Myocyte (in vitro differentiated cells): ENCODE data around the gene WASHC4. TPM values are rescaled to one million over a fixed set of nuclear protein-coding genes. Genes with fewer than 3 reads are reported as not detected.
"Not testable (repeated sequence)": the region's sequence is repeated elsewhere in the genome, so short reads cannot be mapped to it uniquely, and the experiment has no call there.

Source experiments
- DNase-seq: peaks from one replicate; pipeline ENCODE4 v3.0.0-alpha.2; 2012; ENCODE audit warnings: low read depth
- total RNA-seq: library from RNA; depleted of rRNA; stranded (reverse); fragments of >200 nt; gene quantifications from 2 replicates; pipeline ENCODE4 v1.2.3, GENCODE V29; 2014

The WASHC4 gene
- total RNA-seq, 1 donor from 2014 or later = 72.0 TPM

DNA sequence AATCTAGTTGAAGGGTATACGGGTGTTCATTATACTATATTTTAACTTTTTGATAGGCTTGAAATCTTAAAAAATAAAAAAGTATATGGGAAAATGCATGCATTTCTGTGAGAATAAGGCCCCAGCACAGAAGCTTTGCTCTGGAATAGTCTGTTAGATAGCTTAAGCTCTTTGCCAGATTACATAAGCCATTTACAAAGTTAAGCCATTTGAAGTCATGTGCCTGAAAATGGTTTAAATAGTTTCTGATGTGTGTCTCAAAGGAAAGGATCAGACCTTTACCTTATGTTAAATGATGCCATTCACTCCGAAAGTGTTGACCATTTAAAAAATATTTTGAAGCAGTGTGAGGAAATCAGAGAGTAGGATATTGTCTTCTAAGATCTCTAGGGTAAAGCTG is 51.3 kb downstream of the WASHC4 start:
- DNase-seq = no peak

DNA sequence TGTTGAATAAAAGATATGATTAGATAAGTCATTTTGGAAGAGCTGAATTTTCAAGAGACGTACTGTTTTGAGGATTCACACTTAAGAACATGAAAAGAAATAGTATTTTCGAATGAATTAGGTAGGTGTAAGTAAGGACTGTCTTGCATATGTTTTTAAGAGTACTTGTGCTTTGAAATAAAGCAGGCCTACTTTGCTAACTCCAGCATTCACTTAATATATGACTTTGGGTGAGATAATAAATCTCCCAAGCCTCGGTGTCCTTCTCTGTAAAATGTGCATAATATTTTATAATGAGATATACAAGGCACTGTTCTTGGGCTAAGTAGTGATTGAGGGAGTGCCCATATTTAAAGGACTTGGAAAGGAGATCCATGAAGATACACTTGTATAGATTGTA is 54.6 kb downstream of the WASHC4 start:
- DNase-seq = no peak

DNA sequence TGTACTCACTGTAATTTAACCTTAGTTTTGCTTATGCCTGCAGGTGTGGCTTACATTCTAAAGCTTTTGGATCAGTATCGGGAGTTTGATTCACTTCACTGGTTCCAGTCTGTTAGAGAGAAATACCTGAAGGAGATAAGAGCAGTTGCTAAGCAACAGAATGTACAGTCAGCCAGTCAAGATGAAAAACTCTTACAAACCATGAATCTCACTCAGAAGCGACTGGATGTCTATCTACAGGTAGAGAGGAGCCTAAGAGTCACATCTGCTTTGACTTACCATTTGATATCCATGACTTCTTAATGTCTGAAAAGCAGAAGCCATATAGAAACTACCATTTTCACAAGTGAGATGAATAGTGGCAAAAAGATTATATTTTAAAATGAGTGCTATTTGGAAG is 56.5 kb downstream of the WASHC4 start:
- DNase-seq = no peak

DNA sequence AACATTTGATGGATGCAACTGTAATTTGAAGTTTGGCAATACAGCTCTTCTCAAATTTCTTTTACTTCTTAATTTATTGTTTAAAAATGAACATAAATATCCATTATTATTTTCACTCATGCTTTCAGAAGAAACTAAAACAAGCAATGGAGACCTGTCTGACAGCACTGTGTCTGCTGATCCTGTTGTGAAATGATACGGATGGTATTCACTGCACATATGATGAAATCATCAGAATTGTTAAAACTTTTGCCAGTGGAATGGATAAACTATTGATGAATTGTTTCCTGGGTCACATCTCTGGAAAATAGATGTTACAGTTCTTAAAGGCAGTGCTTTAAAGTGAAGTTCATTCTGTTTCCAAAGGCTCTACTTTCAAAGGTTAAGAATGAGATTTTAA is 59.2 kb downstream of the WASHC4 start:
- no peak for DNase-seq

DNA sequence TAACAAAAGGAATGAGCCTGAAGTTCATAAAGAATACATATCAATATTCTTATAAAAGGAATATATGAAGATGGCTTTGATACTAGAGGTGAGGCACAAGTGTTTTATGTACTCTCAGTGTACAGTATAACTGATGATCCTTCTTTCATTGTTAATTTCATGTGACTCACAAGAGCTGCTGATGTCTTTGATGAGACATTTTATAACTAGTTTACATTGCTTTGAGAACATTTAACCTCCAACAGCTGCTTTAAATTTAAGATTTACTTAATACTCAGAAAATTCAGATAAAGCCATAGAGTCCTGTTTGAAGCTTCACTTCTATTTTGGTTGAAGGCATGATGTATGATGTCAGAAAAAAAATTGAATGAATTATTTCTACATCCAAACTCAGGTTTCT is 59.8 kb downstream of the WASHC4 start:
- DNase-seq = no peak

DNA sequence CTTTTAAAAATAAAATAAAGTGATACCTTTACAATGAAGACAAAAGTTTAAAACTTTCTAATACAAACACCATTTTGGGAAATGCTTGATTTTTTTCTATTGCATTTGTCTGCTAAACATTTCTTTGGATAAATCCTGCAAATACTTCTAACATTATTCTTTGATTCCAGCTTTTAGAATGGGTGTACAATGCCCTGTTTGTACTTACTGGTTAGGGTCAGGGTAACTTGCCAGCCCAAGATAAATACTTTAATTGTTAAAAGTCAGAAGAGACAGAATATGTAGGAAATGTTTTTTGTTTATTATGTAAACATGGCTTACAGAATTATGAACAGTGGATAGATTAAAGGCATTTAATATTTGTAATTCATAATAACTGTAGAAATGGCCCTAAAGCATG is 60.5 kb downstream of the WASHC4 start:
- no peak for DNase-seq

DNA sequence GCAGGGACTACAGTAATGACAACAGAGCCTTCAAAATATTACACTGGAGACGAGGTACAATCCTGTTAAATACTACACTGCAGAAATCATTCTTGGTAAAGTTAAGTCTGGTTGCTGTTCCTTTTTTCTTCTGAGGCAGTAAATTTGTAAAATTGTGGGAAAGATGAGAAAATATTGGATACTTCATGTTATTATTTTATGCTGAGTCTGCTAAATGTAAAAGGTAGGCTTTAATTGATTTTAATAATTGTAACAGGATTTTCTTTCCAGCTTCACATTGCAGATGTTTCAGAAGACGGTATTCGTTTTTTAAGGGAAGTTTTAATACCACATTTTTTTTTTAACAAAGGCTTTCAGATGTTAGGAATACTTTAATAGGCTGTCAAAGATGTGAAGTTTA is 62.6 kb downstream of the WASHC4 start:
- DNase-seq = no peak

DNA sequence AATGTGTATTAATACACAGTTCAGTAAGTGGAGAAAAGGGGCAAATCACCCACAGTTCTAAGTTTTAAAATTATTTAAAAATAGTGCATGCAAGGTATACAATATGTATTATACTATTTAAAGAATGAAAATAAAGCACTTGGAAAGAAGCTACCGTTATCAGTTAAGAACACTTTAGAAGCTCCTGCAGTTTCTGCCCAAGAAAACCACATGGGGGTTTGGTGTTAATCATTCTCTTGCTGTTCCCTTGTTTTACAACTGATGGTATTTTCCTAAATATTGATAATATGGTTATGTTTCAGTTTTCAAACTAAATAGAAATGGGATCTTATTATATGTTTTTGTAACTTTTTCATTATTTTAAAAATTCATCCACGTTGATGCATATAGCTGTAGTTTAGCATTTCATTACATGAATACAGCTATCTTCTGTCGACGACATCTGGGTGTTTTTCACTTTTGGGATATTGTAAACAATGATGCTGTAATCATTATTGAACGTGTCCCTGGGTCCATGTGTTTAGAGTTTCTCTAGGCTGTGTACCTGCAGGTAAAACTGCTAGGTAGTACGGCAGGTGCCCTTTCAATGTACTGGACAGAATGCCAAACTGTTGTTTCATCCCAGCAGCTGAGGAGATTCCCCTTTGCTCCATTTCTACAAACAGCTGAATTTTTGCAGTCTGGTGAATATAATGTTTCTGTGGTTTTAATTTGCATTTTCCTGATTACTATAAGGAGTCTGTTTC is 64.3 kb downstream of the WASHC4 start:
- no peak for DNase-seq

DNA sequence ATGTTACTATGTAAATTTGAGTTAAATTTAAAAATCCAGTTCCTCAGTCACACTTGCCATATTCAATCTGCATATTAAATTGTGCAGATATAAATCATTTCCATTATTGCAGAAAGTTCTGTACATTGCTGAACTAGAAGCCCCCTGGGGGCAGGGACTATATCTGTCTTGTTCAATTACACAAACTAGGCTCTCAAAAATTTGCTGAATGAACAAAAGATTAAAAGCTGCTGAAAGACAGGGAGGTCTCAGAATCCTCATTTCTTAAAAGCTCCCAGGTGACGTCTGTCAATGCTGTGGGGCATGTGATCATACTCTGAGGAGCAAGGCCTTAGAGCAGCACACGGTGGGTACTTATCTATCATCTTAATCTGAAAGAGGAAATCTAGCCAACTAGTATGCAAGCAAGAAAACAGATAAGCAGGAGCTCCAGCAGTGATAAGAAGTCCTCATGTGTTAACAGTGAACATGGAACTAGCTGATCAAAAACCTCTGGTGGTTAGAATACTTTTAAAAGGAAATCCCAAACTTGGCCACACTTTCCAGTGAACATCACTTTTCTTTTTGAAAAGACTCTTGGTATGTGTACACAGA is 68.0 kb downstream of the WASHC4 start:
- no peak for DNase-seq

DNA sequence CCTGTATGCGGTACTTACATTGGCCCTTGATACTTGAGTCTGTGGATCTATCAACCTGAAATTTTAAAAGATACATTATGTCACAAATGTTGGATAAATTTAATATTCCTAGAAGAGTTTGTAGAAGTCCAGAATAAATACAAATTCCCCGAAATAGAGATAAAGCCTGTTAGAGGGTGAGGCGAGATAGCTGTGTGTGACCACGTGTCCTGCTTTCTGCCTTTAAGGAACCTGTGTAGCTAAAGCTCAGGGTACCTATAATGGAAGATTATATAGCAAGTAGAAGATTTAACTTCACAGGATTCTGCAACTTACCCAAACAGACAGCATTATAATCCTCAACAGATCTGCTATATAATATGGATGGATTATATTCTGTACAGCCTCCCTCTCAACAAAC is 69.7 kb downstream of the WASHC4 start:
- no peak for DNase-seq

DNA sequence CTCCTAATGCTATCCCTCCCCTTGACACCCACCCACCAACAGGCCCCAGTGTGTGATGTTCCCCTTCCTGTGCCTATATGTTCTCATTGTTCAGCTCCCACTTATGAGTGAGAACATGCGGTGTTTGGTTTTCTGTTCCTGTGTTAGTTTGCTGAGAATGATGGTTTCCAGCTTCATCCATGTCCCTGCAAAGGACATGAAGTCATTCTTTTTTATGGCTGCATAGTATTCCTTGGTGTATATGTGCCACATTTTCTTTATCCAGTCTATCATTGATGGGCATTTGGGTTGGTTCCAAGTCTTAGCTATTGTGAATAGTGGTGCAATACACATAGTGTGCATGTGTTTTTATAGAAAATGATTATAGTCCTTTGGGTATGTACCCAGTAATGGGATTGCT is 71.6 kb downstream of the WASHC4 start:
- not testable (repeated sequence) for DNase-seq

DNA sequence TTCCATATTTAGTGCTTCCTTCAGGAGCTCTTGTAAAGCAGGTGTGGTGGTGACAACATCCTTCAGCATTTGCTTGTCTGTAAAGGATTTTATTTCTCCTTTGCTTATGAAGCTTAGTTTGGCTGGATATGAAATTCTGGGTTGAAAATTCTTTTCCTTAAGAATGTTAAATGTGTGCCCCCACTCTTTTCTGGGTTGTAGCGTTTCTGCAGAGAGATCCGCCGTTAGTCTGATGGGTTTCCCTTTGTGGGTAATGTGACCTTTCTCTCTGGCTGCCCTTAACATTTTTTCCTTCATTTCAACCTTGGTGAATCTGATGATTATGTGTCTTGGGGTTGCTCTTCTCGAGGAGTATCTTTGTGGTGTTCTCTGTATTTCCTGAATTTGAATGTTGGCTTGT is 75.9 kb downstream of the WASHC4 start:
- not testable (repeated sequence) for DNase-seq

DNA sequence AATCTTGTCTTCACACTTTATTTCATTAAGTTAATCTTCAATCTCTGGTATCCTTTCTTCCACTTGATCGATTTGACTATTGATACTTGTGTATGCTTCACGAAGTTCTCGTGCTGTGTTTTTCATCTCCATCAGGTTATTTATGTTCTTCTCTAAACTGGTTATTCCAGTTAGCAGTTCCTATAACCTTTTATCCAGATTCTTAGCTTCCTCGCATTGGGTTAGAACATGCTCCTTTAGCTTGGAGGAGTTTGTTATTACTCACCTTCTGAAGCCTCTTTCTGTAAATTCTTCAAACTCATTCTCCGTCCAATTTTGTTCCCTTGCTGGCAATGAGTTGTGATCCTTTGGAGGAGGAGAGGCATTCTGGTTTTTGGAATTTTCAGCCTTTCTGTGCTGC is 76.4 kb downstream of the WASHC4 start:
- DNase-seq = not testable (repeated sequence)

DNA sequence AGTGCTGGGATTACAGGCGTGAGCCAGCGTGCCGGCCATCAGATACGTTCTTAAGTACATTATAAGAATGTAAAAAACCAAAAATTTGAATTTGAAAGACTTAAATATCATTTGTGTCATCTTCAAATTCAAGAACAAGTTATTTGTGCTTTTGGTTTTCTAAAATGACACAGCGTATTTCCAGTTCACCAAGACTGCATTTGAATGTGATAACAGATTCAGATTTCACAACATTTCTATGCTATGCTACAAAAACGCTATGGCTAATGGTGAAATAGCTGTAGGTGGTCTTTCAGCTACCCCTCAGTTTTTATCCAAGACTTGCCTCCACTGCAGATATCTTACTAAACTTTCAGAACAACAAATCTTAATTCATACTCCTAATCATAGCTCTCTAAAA is 81.8 kb downstream of the WASHC4 start:
- DNase-seq = no peak

DNA sequence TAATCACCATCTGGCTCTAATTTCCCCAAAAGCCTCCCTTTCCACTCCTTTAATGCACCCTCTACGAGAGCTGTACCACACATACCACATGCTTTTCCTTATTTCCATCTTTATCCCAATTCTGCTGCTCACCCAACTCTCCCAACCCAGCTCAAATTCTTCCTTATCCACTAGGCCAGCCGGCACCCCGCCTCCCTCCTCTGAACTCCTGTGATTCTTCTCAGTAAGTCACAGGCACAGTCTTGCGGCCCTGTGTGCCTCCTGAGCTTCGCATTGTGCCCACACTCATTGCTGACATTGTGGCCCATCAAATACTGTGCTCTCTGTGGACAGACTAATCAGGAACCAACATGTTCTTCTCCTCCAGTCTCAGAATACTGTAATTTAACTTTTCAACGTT is 83.0 kb downstream of the WASHC4 start:
- DNase-seq = no peak

DNA sequence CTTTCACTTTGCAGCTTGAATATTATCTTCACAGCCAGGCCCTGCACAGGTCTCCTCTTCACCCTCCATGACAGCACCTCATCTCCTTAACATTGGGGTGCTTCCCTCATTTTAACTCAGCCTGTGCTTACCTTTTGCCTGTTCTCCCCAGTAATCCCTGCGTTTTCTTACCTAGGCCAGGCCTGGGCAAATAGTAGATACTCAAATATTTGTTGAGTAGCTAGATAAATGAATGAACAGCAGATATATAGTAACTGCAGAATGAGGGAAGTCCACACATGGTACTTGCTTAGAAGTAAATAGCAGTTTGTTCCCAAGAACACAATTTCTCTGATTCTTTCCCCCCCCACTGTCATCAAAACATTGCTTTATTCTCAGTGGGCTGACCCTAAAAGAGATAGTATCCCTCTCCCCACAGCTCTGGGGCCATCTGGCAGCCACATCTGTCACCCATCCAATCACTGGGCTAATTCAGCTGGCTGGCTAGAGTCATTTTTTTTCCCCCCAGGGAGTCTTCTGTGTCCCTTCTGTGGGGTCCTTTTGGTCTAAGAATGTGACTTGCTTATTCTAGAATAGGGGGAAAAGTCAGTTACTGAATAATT is 85.2 kb downstream of the WASHC4 start:
- no peak for DNase-seq

DNA sequence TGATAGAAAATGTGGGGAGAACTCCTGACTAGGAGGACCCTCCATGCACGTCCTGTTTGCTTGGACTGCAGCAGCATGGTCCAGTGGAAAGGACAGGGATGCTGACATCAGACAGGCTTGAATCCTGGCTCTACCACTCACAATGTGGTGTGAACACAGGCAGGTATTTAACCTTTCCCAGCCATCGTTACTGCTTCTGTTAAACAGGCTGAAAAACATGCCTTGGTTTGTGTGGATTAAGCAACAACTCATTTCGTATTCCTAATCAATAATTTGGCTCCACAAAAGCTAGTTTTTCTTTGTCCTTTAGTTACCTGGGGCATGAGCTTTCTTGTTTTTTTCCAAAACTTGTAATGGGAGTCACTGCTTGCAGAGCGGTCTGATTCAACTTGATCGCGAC is 87.4 kb downstream of the WASHC4 start:
- DNase-seq = no peak

DNA sequence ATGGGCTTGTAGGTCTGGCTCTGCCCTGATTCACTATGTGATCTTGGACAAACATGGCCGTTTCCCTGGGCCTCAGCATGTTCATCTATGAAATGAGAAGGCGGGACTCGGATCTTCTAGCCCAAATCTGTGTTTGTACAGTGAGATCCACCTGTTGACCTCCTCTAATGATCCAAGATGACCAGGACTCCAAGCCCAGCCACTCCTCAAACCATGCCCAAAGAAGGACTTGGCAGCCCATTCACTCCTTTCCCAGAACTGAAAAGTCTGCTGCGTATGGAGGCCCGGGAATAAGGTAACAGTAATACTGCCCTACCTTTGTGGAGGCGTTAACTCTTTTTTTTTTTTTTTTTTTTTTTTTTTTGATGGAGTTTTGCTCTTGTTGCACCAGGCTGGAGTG is 88.6 kb downstream of the WASHC4 start:
- DNase-seq = no peak

DNA sequence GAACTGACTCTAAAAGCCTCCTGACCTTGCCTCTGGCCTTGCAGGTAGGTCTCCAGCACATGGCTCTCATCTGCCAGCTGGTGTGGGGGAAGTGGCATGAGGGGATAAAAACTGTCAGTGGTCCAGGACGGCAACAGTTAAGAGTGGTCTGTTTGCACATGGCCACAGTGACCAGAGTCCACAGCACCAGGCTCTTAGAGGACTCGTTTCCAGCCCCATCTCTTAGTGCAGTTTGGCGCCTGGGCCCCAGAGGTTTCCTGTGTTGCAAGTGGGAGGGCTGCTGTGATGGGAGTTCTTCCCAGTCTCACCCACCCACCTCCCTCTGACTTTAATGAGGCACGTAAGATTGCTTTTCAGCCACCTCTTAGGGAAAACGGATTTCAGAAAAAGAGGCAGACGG is 91.4 kb downstream of the WASHC4 start:
- DNase-seq = no peak

DNA sequence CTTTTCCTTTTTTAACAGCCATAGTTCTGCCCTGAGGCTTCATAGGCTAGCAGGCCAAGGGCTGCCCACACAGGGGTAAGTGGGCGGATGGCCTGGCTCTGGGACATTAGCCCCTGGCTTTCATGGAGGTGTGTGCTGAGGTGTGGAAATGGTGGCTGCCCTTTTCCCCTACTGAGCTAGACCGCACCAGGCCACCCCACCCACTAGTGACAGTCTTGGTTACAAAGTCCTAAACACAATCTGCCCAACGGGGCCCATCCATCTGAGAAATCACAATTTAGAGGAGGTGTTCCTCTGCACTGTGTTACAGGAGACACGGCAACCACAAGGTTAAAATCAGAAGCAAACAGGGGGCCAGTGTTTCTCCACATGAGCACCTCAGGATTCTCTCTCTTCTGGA is 92.9 kb downstream of the WASHC4 start:
- DNase-seq = no peak

DNA sequence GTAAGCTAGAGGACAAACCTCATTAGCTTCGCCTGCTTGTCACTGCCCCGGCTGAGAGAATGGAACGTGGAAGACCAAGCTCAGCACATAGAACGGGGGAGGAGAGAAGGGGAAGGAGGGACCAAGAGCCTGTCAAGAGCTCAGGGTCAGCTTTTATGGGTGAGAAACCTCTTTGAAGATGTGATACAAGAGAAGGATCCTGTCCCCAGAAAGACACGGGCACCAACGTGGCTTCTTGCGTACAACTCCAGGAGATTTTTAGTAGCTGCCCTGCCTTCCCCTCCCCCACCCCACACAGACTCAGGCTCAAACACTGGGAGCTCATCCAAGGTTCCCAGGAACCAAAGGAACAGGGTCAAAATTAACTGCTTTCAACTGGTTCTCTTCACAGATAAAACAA is 93.8 kb downstream of the WASHC4 start:
- no peak for DNase-seq

DNA sequence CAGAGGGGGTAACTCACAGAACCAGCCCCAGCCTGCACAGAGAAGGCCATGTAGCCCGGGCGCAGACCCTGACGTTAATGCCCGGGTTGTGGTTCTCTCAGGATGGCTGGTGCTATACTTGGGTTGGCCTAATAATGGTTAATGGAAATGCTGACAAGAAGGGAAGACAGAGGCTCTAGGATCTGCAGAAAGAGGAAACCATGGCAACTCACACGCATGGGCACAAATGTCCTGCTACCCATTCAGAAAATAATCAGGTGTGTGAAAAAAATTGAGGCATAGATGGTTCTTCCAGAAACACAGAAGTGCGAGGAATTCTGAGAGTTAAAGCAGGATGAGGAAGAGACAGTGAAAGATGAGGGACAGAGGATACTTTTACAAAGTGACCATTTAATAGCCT is 94.7 kb downstream of the WASHC4 start:
- DNase-seq = no peak

DNA sequence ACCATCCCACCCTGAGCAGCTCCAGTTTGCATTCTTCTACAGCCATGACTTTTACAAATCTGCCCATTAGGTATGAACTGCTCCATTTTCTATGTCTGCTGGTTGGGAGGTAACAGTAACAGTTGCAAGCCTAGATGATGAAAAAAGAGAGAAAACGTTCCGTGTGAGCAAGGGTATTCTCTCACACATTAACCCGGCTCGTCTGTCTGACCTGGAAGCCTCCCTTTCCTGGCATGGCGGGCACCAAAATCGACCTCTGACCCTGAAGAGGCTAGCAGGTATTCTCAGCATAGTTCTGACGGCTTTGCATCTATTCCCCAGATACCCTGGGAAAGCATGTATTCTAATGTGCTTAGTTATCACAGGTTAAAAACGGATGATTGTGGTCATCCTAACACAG is 96.6 kb downstream of the WASHC4 start:
- DNase-seq = no peak
